H1 (cell line): ENCODE results near the gene CDRT4.

ENCODE experiments used
- MAX ChIP-seq: IDR thresholded peaks from 2 replicates; pipeline ENCODE4 v1.6.1; 2012; ENCODE audit warnings: inconsistent platforms
- SRF ChIP-seq: IDR thresholded peaks from 2 replicates; pipeline ENCODE4 v1.6.1; 2011; ENCODE audit warnings: mild to moderate bottlenecking, low read depth, low read length, moderate library complexity

DNA sequence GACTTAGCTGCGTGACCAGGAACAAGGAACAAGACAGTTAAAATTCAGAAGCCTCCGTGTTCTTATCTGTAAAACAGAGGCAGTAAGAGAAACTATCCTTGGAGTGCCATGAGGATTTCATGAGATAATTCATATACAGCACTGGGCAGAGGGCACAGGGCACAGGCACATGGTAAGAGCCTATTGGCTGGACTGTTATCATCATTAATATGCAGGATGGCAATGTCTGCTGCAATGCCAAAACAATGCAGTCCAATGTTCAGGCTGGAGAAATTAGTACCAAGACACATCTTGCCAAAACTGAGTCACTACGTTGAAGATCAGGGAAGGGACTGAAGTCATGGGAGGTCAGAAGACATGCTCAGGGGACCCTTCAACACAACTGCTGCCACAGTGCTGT, 13.6 kb downstream of the CDRT4 start:
- TF ChIP-seq SRF = no peak
- no peak for TF ChIP-seq MAX
